ENCODE data around the gene MPZL1. TPM values are rescaled to one million over a fixed set of nuclear protein-coding genes. Genes with fewer than 3 reads are reported as not detected.

Gene MPZL1
- 52.9 TPM for total RNA-seq (2021; ENCODE audit: unreplicated experiment)
- 23.4 and 26.4 TPM in 2 replicates for polyA plus RNA-seq (2012)
- percentile 75 among the genes with signal in this experiment for Bru-seq, nascent RNA
- BruChase-seq, experiment 1, labeled RNA remaining after a 6-hour chase, result percentile 86 among the genes with signal in this experiment
- BruChase-seq, experiment 2, labeled RNA remaining after a 2-hour chase, result percentile 78 among the genes with signal in this experiment
- long read RNA-seq, full-length matches to known transcripts, result 109 of 123 reads
- long read RNA-seq, partial matches to known transcripts, result 2 of 123 reads
- long read RNA-seq, other reads (novel, unspliced or antisense), result 12 of 123 reads

- H3K36me3 ChIP-seq (ENCODE audit: control insufficient read depth in 1 of 2, insufficient read depth in 2 of 2, low read length in 2 of 2), result no peaks in the 10 kb centered on the region
- peak within 1 kb of the TSS; percentile 76 for H3K9ac ChIP-seq (ENCODE audit: low read length)
- intact Hi-C loops (cut with micrococcal nuclease), result no loop called here
- no peaks in the 10 kb centered on the region for H3K27me3 ChIP-seq (ENCODE audit: insufficient read depth, low read length)
- RAD21 ChIA-PET (ENCODE audit: low non-redundant PET in 1 of 2, low total read pairs in 2 of 2, uncharacterized antibody in 2 of 2, unreplicated experiment in 2 of 2), result no interaction called here
- no TSS peak for BruUV-seq (replicated peaks)
- POLR2A ChIA-PET, result no interaction called here
- H3K9me3 ChIP-seq (ENCODE audit: control insufficient read depth in 1 of 2, insufficient read depth in 1 of 2, low read depth in 1 of 2, low read length in 2 of 2), result no peaks in the 10 kb centered on the region
- H2AFZ ChIP-seq (ENCODE audit: low read depth, low read length, poor library complexity, severe bottlenecking), result peak within 1 kb of the TSS; percentile 85
- DNase-seq (ENCODE audit: low read depth, low spot score), result peak; percentile 80
- H3K4me3 ChIP-seq (replicated peaks in 1 of 2; ENCODE audit: low read depth in 1 of 2, low read length in 2 of 2), result peak within 1 kb of the TSS; percentile 54 to 78
- H3K4me2 ChIP-seq (ENCODE audit: low read length), result peak within 1 kb of the TSS; percentile 86
- TF ChIP-seq ZBTB33 (IDR thresholded peaks at IDR 0.05; ENCODE audit: extremely low read depth, insufficient replicate concordance, low read length) (no peak), ZNF274 (IDR thresholded peaks at IDR 0.05; ENCODE audit: low read depth, low read length) (no peak), YY1 (IDR thresholded peaks at IDR 0.05; ENCODE audit: extremely low read depth, insufficient replicate concordance, low read depth, low read length) (no peak), POLR2A (IDR thresholded peaks at IDR 0.05; ENCODE audit: borderline replicate concordance, extremely low read depth, insufficient read depth, insufficient read length) (peak; percentile 41), MAX (IDR thresholded peaks at IDR 0.05) (no peak), POLR2AphosphoS5 (IDR thresholded peaks at IDR 0.05; ENCODE audit: low read depth, low read length) (peak; percentile 83)
- TF ChIP-seq, protein P1, sequence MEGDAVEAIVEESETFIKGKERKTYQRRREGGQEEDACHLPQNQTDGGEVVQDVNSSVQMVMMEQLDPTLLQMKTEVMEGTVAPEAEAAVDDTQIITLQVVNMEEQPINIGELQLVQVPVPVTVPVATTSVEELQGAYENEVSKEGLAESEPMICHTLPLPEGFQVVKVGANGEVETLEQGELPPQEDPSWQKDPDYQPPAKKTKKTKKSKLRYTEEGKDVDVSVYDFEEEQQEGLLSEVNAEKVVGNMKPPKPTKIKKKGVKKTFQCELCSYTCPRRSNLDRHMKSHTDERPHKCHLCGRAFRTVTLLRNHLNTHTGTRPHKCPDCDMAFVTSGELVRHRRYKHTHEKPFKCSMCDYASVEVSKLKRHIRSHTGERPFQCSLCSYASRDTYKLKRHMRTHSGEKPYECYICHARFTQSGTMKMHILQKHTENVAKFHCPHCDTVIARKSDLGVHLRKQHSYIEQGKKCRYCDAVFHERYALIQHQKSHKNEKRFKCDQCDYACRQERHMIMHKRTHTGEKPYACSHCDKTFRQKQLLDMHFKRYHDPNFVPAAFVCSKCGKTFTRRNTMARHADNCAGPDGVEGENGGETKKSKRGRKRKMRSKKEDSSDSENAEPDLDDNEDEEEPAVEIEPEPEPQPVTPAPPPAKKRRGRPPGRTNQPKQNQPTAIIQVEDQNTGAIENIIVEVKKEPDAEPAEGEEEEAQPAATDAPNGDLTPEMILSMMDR (IDR thresholded peaks at IDR 0.05 in 2 of 3, conservative IDR thresholded peaks at IDR 0.05 in 1 of 3; ENCODE audit: borderline replicate concordance in 1 of 3, insufficient read depth in 1 of 3, low read depth in 2 of 3, low read length in 2 of 3), result no peak
- no peaks in the 10 kb centered on the region; the same call in 1 of the 2 replicates for H4K20me1 ChIP-seq (ENCODE audit: insufficient read depth)
- CTCF ChIA-PET, result interaction anchor here (1.0 kb wide), 1 partner anchor 361 kb away, joined by 3 read pairs; no protein-coding TSS in a partner anchor
- H3K79me2 ChIP-seq (ENCODE audit: insufficient read depth, low read length), result peaks cover 43% of the 10 kb centered on the region
- H3K4me1 ChIP-seq (ENCODE audit: control insufficient read depth in 1 of 2, insufficient read depth in 2 of 2, low read length in 2 of 2), result peaks cover 18 to 33% of the 10 kb centered on the region in 2 experiments; a peak in 3 of 4 replicates
- peak within 1 kb of the TSS; percentile 71 for H3K27ac ChIP-seq (ENCODE audit: low read depth, low read length)
- peak; percentile 97 for ATAC-seq
- H3K9me2 ChIP-seq (ENCODE audit: insufficient read depth), result no peaks in the 10 kb centered on the region
Measured at GRCh38 chr1:167721617-167722151, at the start of gene MPZL1. MPZL1 (plus strand) TSS chr1:167721982; CDS start chr1:167722152, 170 bp downstream.
